HCT116 (cell line): ENCODE measurements around the gene FTO. TPM values are rescaled to one million over a fixed set of nuclear protein-coding genes. Genes with fewer than 3 reads are reported as not detected.

Experiments
- ATAC-seq: fragments of 200-7000 bp; cut with Tn5 transposase; 2 replicates; pipeline ENCODE4 v1.9.1; 2020; ENCODE audit warnings: mild to moderate bottlenecking, moderate library complexity
- BruUV-seq: library from RNA; stranded (reverse); fragments of 400-500 nt; replicated peaks from 2 replicates; lab custom pipeline; 2021; lab: Mats Ljungman, UMichigan
- CTCF ChIA-PET: fragments of 300-600 bp; sonication (Branson Sonifier 250); formaldehyde crosslinking; loops from one replicate; lab custom pipeline; 2021; ENCODE audit warnings: antibody characterized with exemption; lab: Charles Lee
- POLR2A ChIA-PET: fragments of 300-600, 350-600 bp; sonication (Branson Sonifier 250); formaldehyde crosslinking; loops from one replicate; lab custom pipeline; 2021; ENCODE audit warnings: antibody characterized with exemption; lab: Charles Lee
- RAD21 ChIA-PET, 2 experiments: fragments of 300-600 bp; sonication (Branson Sonifier 250); formaldehyde crosslinking; loops; one replicate each; lab custom pipeline; 2023; ENCODE audit warnings: low total read pairs in 2 of 2; ENCODE audit not compliant: uncharacterized antibody in 2 of 2, unreplicated experiment in 2 of 2, low non-redundant PET in 1 of 2; lab: Charles Lee
- DNase-seq: peaks from one replicate; pipeline ENCODE4 v3.0.0-alpha.2; 2010; ENCODE audit warnings: low read depth, low spot score
- H2AFZ ChIP-seq: fragments of 200-600 bp; shearing (Covaris generic), sonication (generic); 2 replicates; pipeline ENCODE4 v1.6.1; 2017; ENCODE audit warnings: low read depth, mixed run types, mixed read lengths, antibody characterized with exemption, low read length; ENCODE audit not compliant: poor library complexity, severe bottlenecking
- H3K27ac ChIP-seq: 2 replicates; pipeline ENCODE4 v1.5.1; 2012; ENCODE audit warnings: low read depth, low read length
- H3K27me3 ChIP-seq: fragments of 200-600 bp; sonication (generic); 2 replicates; pipeline ENCODE4 v1.6.1; 2016; ENCODE audit warnings: mixed run types, low read length, mixed read lengths; ENCODE audit not compliant: insufficient read depth
- H3K36me3 ChIP-seq, 2 experiments: fragments of 200-500 bp in 1 of 2; fragments of 200-600 bp in 1 of 2; sonication (Bioruptor generic) in 1 of 2; sonication (generic) in 1 of 2; 2 replicates each; pipeline versions ENCODE4 v1.5.1 to v1.6.1; 2014 to 2016; ENCODE audit warnings: low read length in 2 of 2, inconsistent platforms in 1 of 2, mixed read lengths in 1 of 2, mixed run types in 1 of 2; ENCODE audit not compliant: insufficient read depth in 2 of 2, control insufficient read depth in 1 of 2
- H3K4me1 ChIP-seq, 2 experiments: fragments of 200-600 bp in 1 of 2; sonication (generic) in 1 of 2; 2 replicates each; pipeline versions ENCODE4 v1.5.1 to v1.6.1; 2012 to 2017; ENCODE audit warnings: low read length in 2 of 2, inconsistent platforms in 1 of 2, mild to moderate bottlenecking in 1 of 2, mixed read lengths in 1 of 2, mixed run types in 1 of 2, moderate library complexity in 1 of 2; ENCODE audit not compliant: insufficient read depth in 2 of 2, control insufficient read depth in 1 of 2
- H3K4me2 ChIP-seq: fragments of 200-600 bp; sonication (generic); 2 replicates; pipeline ENCODE4 v1.6.1; 2017; ENCODE audit warnings: mixed run types, low read length, mixed read lengths
- H3K4me3 ChIP-seq, 2 experiments: fragments of 200-600 bp in 1 of 2; sonication (generic) in 1 of 2; replicated peaks in 1 of 2; 2 replicates each; pipeline ENCODE4 v1.5.1; 2011 to 2016; ENCODE audit warnings: low read length in 2 of 2, control low read depth in 1 of 2, low read depth in 1 of 2, mild to moderate bottlenecking in 1 of 2, mixed read lengths in 1 of 2, mixed run types in 1 of 2
- H3K79me2 ChIP-seq: fragments of 200-600 bp; sonication (generic); 2 replicates; pipeline ENCODE4 v1.6.1; 2017; ENCODE audit warnings: mild to moderate bottlenecking, mixed run types, low read length, moderate library complexity, mixed read lengths; ENCODE audit not compliant: insufficient read depth
- H3K9ac ChIP-seq: fragments of 200-600 bp; sonication (generic); 2 replicates; pipeline ENCODE4 v1.6.1; 2016; ENCODE audit warnings: low read length, mixed read lengths
- H3K9me2 ChIP-seq: fragments of 200-600 bp; sonication (generic), shearing (Covaris generic); 2 replicates; pipeline ENCODE4 v1.6.1; 2017; ENCODE audit warnings: mixed run types, mild to moderate bottlenecking, moderate library complexity; ENCODE audit not compliant: insufficient read depth
- H3K9me3 ChIP-seq, 2 experiments: fragments of 200-500 bp in 1 of 2; fragments of 200-600 bp in 1 of 2; sonication (Bioruptor generic) in 1 of 2; sonication (generic) in 1 of 2; 2 replicates each; pipeline ENCODE4 v1.6.1; 2014 to 2017; ENCODE audit warnings: low read length in 2 of 2, mixed read lengths in 2 of 2, inconsistent platforms in 1 of 2, low read depth in 1 of 2, mild to moderate bottlenecking in 1 of 2, mixed run types in 1 of 2, moderate library complexity in 1 of 2; ENCODE audit not compliant: control insufficient read depth in 1 of 2, insufficient read depth in 1 of 2
- H4K20me1 ChIP-seq: fragments of 200-600 bp; sonication (generic), shearing (Covaris generic); 2 replicates; pipeline ENCODE4 v1.6.1; 2017; ENCODE audit warnings: mixed run types, mild to moderate bottlenecking, moderate library complexity; ENCODE audit not compliant: insufficient read depth
- CBX3 ChIP-seq: IDR thresholded peaks from 2 replicates; pipeline ENCODE4 v1.6.1; 2012; ENCODE audit warnings: low read depth
- CTCF ChIP-seq, 3 experiments: fragments of 200-600 bp in 1 of 3; sonication (generic) in 1 of 3; IDR thresholded peaks in 2 of 3; conservative IDR thresholded peaks in 1 of 3; 2 replicates each; pipeline ENCODE4 v1.5.1; 2012 to 2017; ENCODE audit warnings: low read depth in 2 of 3, low read length in 2 of 3, antibody characterized with exemption in 1 of 3, borderline replicate concordance in 1 of 3, control low read depth in 1 of 3, mild to moderate bottlenecking in 1 of 3, mixed read lengths in 1 of 3, mixed run types in 1 of 3, moderate library complexity in 1 of 3; ENCODE audit not compliant: insufficient read depth in 1 of 3
- ELF1 ChIP-seq: IDR thresholded peaks from 2 replicates; pipeline ENCODE4 v1.6.1; 2012; ENCODE audit warnings: low read depth, borderline replicate concordance
- EZH2 ChIP-seq: fragments of 200-600 bp; sonication (generic); IDR thresholded peaks from 2 replicates; pipeline ENCODE4 v1.6.1; 2017; ENCODE audit warnings: antibody characterized with exemption, mixed run types
- EZH2phosphoT487 ChIP-seq: fragments of 200-600 bp; IDR thresholded peaks from 2 replicates; pipeline ENCODE4 v1.6.1; 2018; ENCODE audit warnings: antibody characterized with exemption, borderline replicate concordance
- FOSL1 ChIP-seq: IDR thresholded peaks from 2 replicates; pipeline ENCODE4 v1.6.1; 2012; ENCODE audit warnings: low read depth
- JUND ChIP-seq: IDR thresholded peaks from 2 replicates; pipeline ENCODE4 v1.6.1; 2012
- POLR2A ChIP-seq: IDR thresholded peaks from 2 replicates; pipeline ENCODE4 v1.7.0; 2011; ENCODE audit warnings: borderline replicate concordance; ENCODE audit not compliant: insufficient read depth, insufficient read length; ENCODE audit errors: extremely low read depth
- POLR2AphosphoS5 ChIP-seq: IDR thresholded peaks from 2 replicates; pipeline ENCODE4 v1.6.1; 2011; ENCODE audit warnings: mild to moderate bottlenecking, low read depth, low read length, moderate library complexity
- RAD21 ChIP-seq: IDR thresholded peaks from 2 replicates; pipeline ENCODE4 v1.6.1; 2012; ENCODE audit warnings: low read depth, mild to moderate bottlenecking
- REST ChIP-seq: IDR thresholded peaks from 2 replicates; pipeline ENCODE4 v1.6.1; 2012; ENCODE audit warnings: low read depth
- SIN3A ChIP-seq: IDR thresholded peaks from 2 replicates; pipeline ENCODE4 v1.6.1; 2012; ENCODE audit warnings: low read depth
- SP1 ChIP-seq: IDR thresholded peaks from 2 replicates; pipeline ENCODE4 v1.6.1; 2012; ENCODE audit warnings: low read depth
- SRF ChIP-seq: IDR thresholded peaks from 2 replicates; pipeline ENCODE4 v1.6.1; 2012; ENCODE audit warnings: low read depth
- TCF7L2 ChIP-seq: IDR thresholded peaks from 2 replicates; pipeline ENCODE4 v1.7.0; 2011; ENCODE audit warnings: borderline replicate concordance, inconsistent platforms; ENCODE audit not compliant: insufficient read depth, insufficient read length; ENCODE audit errors: extremely low read depth
- YY1 ChIP-seq: IDR thresholded peaks from 2 replicates; pipeline ENCODE4 v1.6.1; 2011; ENCODE audit warnings: low read length, low read depth, moderate library complexity, mild to moderate bottlenecking; ENCODE audit not compliant: insufficient replicate concordance; ENCODE audit errors: extremely low read depth
- ZBTB33 ChIP-seq: IDR thresholded peaks from 2 replicates; pipeline ENCODE4 v1.6.1; 2011; ENCODE audit warnings: mild to moderate bottlenecking, low read length, moderate library complexity; ENCODE audit not compliant: insufficient replicate concordance; ENCODE audit errors: extremely low read depth
- ZFX ChIP-seq: fragments of 450-650 bp; IDR thresholded peaks from 2 replicates; pipeline ENCODE4 v1.6.1; 2017
- ZNF274 ChIP-seq: fragments of 200-500 bp; sonication (Bioruptor generic); IDR thresholded peaks from 2 replicates; pipeline ENCODE4 v1.6.1; 2014; ENCODE audit warnings: mild to moderate bottlenecking, low read depth, low read length, inconsistent platforms
- intact Hi-C: fragments of 100-400 bp; cut with micrococcal nuclease; formaldehyde crosslinking; loops from 2 replicates; pipeline ENCODE4 v1.10.0; 2022
- total RNA-seq: library from RNA; stranded (reverse); gene quantifications from one replicate; pipeline ENCODE4 v1.2.1, GENCODE V29; 2021; ENCODE audit not compliant: unreplicated experiment

FTO gene
- total RNA-seq, 1 experiment from 2014 or later = 55.2 TPM

GRCh38 chr16:53695070-53695469 is 8.9 kb upstream of the FTO start:
- Histone ChIP-seq H3K36me3 (peaks cover 0 to 3% of the 10 kb centered on the region in 2 experiments; a peak in 1 of 4 replicates), H3K4me1 (no peaks in the 10 kb centered on the region), H3K9me3 (no peaks in the 10 kb centered on the region), H4K20me1 (no peaks in the 10 kb centered on the region), H3K79me2 (no peaks in the 10 kb centered on the region), H3K4me2 (no peak overlapping the region), H3K4me3 (no peak overlapping the region), H3K9ac (no peak overlapping the region), H3K27ac (no peak overlapping the region), H3K9me2 (no peaks in the 10 kb centered on the region), H2AFZ (no peak overlapping the region), H3K27me3 (no peaks in the 10 kb centered on the region)
- ATAC-seq (no peak), DNase-seq (no peak)
- POLR2A ChIA-PET = no interaction called here
- BruUV-seq = no TSS peak
- intact Hi-C loops = no loop called here
- RAD21 ChIA-PET = no interaction called here
- TF ChIP-seq CBX3 (no peak), POLR2A (no peak), ZFX (no peak), YY1 (no peak), TCF7L2 (no peak), ZBTB33 (no peak), POLR2AphosphoS5 (no peak), EZH2 (no peak), FOSL1 (no peak), SIN3A (no peak), RAD21 (no peak), ZNF274 (no peak), SP1 (no peak), CTCF (IDR thresholded peaks at IDR 0.05 in 2 of 3, conservative IDR thresholded peaks at IDR 0.05 in 1 of 3; ENCODE audit: borderline replicate concordance in 1 of 3, insufficient read depth in 1 of 3, low read depth in 2 of 3, low read length in 2 of 3) (no peak), REST (no peak), ELF1 (no peak), JUND (no peak), EZH2phosphoT487 (no peak), SRF (no peak)
- CTCF ChIA-PET = no interaction called here
